H9 (cell line): ENCODE results near the gene FAM241A. TPM values are rescaled to one million over a fixed set of nuclear protein-coding genes. Genes with fewer than 3 reads are reported as not detected.

ENCODE experiments used
- DNase-seq: peaks from one replicate; pipeline ENCODE4 v3.0.0-alpha.2; 2017
- H2AFZ ChIP-seq: one replicate; pipeline ENCODE4 v1.6.1; 2013; ENCODE audit warnings: mild to moderate bottlenecking, low read length, control low read depth, moderate library complexity
- H2AK5ac ChIP-seq: 2 replicates; pipeline ENCODE4 v1.6.1; 2013; ENCODE audit warnings: low read length, control low read depth, mixed read lengths; ENCODE audit not compliant: insufficient read length
- H2BK120ac ChIP-seq: one replicate; pipeline ENCODE4 v1.6.1; 2013; ENCODE audit warnings: low read depth, mild to moderate bottlenecking, low read length, control low read depth, inconsistent platforms; ENCODE audit not compliant: poor library complexity, severe bottlenecking
- H2BK12ac ChIP-seq: 2 replicates; pipeline ENCODE4 v1.6.1; 2013; ENCODE audit warnings: low read length, control low read depth, mixed read lengths, low read depth; ENCODE audit not compliant: insufficient read length
- H2BK15ac ChIP-seq: 2 replicates; pipeline ENCODE4 v1.6.1; 2013; ENCODE audit warnings: low read depth, low read length, control low read depth
- H2BK20ac ChIP-seq: one replicate; pipeline ENCODE4 v1.6.1; 2013; ENCODE audit warnings: low read depth, mild to moderate bottlenecking, low read length, control low read depth, inconsistent platforms; ENCODE audit not compliant: poor library complexity, severe bottlenecking
- H2BK5ac ChIP-seq: 2 replicates; pipeline ENCODE4 v1.6.1; 2013; ENCODE audit warnings: low read length, control low read depth, mixed read lengths; ENCODE audit not compliant: insufficient read length
- H3K14ac ChIP-seq: 2 replicates; pipeline ENCODE4 v1.6.1; 2013; ENCODE audit warnings: low read length, control low read depth; ENCODE audit not compliant: insufficient read depth
- H3K18ac ChIP-seq: 2 replicates; pipeline ENCODE4 v1.6.1; 2013; ENCODE audit warnings: low read depth, mild to moderate bottlenecking, mixed read lengths, low read length, control low read depth; ENCODE audit not compliant: insufficient read length
- H3K23ac ChIP-seq: 2 replicates; pipeline ENCODE4 v1.6.1; 2013; ENCODE audit warnings: low read length, control low read depth, mixed read lengths, low read depth; ENCODE audit not compliant: insufficient read length
- H3K23me2 ChIP-seq: 2 replicates; pipeline ENCODE4 v1.6.1; 2013; ENCODE audit warnings: low read depth, mild to moderate bottlenecking, mixed read lengths, low read length, control low read depth; ENCODE audit not compliant: insufficient read length, poor library complexity, severe bottlenecking
- H3K27ac ChIP-seq: 2 replicates; pipeline ENCODE4 v1.5.1; 2013; ENCODE audit warnings: low read length, control low read depth, mixed read lengths, low read depth; ENCODE audit not compliant: insufficient read length
- H3K27me3 ChIP-seq: 2 replicates; pipeline ENCODE4 v1.6.1; 2013; ENCODE audit warnings: low read length, control low read depth, inconsistent platforms; ENCODE audit not compliant: insufficient read depth
- H3K4ac ChIP-seq: 2 replicates; pipeline ENCODE4 v1.6.1; 2013; ENCODE audit warnings: low read depth, mild to moderate bottlenecking, control low read depth, inconsistent platforms, low read length, moderate library complexity
- H3K4me1 ChIP-seq: 2 replicates; pipeline ENCODE4 v1.6.1; 2013; ENCODE audit warnings: low read length, control low read depth, inconsistent platforms; ENCODE audit not compliant: insufficient read depth
- H3K4me2 ChIP-seq: 2 replicates; pipeline ENCODE4 v1.6.1; 2013; ENCODE audit warnings: low read length, control low read depth, mixed read lengths; ENCODE audit not compliant: insufficient read length, insufficient read depth
- H3K56ac ChIP-seq: 2 replicates; pipeline ENCODE4 v1.6.1; 2013; ENCODE audit warnings: low read depth, mild to moderate bottlenecking, mixed read lengths, low read length, control low read depth; ENCODE audit not compliant: insufficient read length
- H3K79me1 ChIP-seq: 2 replicates; pipeline ENCODE4 v1.6.1; 2013; ENCODE audit warnings: low read depth, mild to moderate bottlenecking, moderate library complexity, low read length, control low read depth, inconsistent platforms; ENCODE audit not compliant: insufficient read depth, poor library complexity, severe bottlenecking
- H3K79me2 ChIP-seq: 2 replicates; pipeline ENCODE4 v1.6.1; 2013; ENCODE audit warnings: low read length, control low read depth, inconsistent platforms; ENCODE audit not compliant: insufficient read depth
- H3K9ac ChIP-seq: 2 replicates; pipeline ENCODE4 v1.6.1; 2013; ENCODE audit warnings: low read length, control low read depth, mixed read lengths; ENCODE audit not compliant: insufficient read length; ENCODE audit errors: extremely low read depth
- H3K9me3 ChIP-seq: one replicate; pipeline ENCODE4 v1.6.1; 2013; ENCODE audit warnings: low read depth, low read length, inconsistent platforms; ENCODE audit not compliant: control insufficient read depth
- H3T11ph ChIP-seq: one replicate; pipeline ENCODE4 v1.6.1; 2013; ENCODE audit warnings: mild to moderate bottlenecking, low read length, control low read depth, inconsistent platforms
- H4K20me1 ChIP-seq: one replicate; pipeline ENCODE4 v1.6.1; 2013; ENCODE audit not compliant: control insufficient read depth, insufficient read length, insufficient read depth
- H4K5ac ChIP-seq: 2 replicates; pipeline ENCODE4 v1.6.1; 2013; ENCODE audit warnings: low read depth, mild to moderate bottlenecking, mixed read lengths, low read length, control low read depth; ENCODE audit not compliant: insufficient read length
- H4K8ac ChIP-seq: replicated peaks from 2 replicates; pipeline ENCODE4 v1.6.1; 2013; ENCODE audit warnings: low read length, control low read depth, mixed read lengths, low read depth; ENCODE audit not compliant: insufficient read length
- H4K91ac ChIP-seq: 2 replicates; pipeline ENCODE4 v1.6.1; 2013; ENCODE audit warnings: low read depth, mild to moderate bottlenecking, moderate library complexity, mixed read lengths, low read length, control low read depth; ENCODE audit not compliant: insufficient read length
- H3K27ac Mint-ChIP-seq, 3 experiments: 2 replicates in 2 of 3; 3 replicates in 1 of 3; pipeline ENCODE4 v1.8.0; 2020 to 2021; ENCODE audit warnings: mixed read lengths in 3 of 3, mild to moderate bottlenecking in 1 of 3, moderate library complexity in 1 of 3
- H3K27me3 Mint-ChIP-seq: 2 replicates; pipeline ENCODE4 v1.8.0; 2021; ENCODE audit warnings: low read depth, mild to moderate bottlenecking, moderate library complexity, mixed read lengths
- H3K36me3 Mint-ChIP-seq, 3 experiments: 2 replicates in 2 of 3; 3 replicates in 1 of 3; pipeline ENCODE4 v1.8.0; 2020 to 2021; ENCODE audit warnings: low read depth in 3 of 3, mixed read lengths in 3 of 3; ENCODE audit not compliant: insufficient read depth in 1 of 3
- H3K4me1 Mint-ChIP-seq, 2 experiments: 2 replicates each; pipeline ENCODE4 v1.8.0; 2020; ENCODE audit warnings: mixed read lengths in 2 of 2
- H3K4me3 Mint-ChIP-seq, 2 experiments: 2 replicates in 1 of 2; 3 replicates in 1 of 2; pipeline ENCODE4 v1.8.0; 2020 to 2021; ENCODE audit warnings: mild to moderate bottlenecking in 2 of 2, mixed read lengths in 2 of 2, moderate library complexity in 1 of 2
- H3K9me3 Mint-ChIP-seq, 2 experiments: 2 replicates in 1 of 2; 3 replicates in 1 of 2; pipeline ENCODE4 v1.8.0; 2020; ENCODE audit warnings: mild to moderate bottlenecking in 2 of 2, mixed read lengths in 2 of 2, moderate library complexity in 1 of 2
- CTCF ChIP-seq: fragments of 200-600 bp; sonication (generic); conservative IDR thresholded peaks from 3 replicates; pipeline ENCODE4 v1.8.0; 2021; ENCODE audit warnings: antibody characterized with exemption, mild to moderate bottlenecking
- WGBS: extraction: QIAGEN DNeasy Blood & Tissue Kit; methylation state at CpG from one replicate; pipeline ENCODE4 v1.1.7; 2013; ENCODE audit warnings: missing lambda C conversion rate, low lambda C conversion rate, mixed read lengths; ENCODE audit not compliant: insufficient read length; ENCODE audit errors: extremely low coverage; 5-methylcytosine and 5-hydroxymethylcytosine counted together
- total RNA-seq: library from RNA; stranded (reverse); gene quantifications from 2 replicates; pipeline ENCODE4 v1.2.1, GENCODE V29; 2021

FAM241A gene
- total RNA-seq, 1 experiment from 2014 or later: 0.13 TPM

- WGBS: no CpG with 5 or more reads among the region's 1 CpG
Observed at GRCh38 chr4:112210777-112211176, 65.5 kb downstream of the FAM241A start.

More at GRCh38 chr4:112210777-112211176, 65.5 kb downstream of the FAM241A start:
- H4K20me1 ChIP-seq: no peaks in the 10 kb centered on the region
- no peaks in the 10 kb centered on the region for H3K27me3 ChIP-seq
- no peaks in the 10 kb centered on the region for H3K23me2 ChIP-seq
- no peak overlapping the region for H2AK5ac ChIP-seq
- no peaks in the 10 kb centered on the region for H3K79me1 ChIP-seq
- no peaks in the 10 kb centered on the region for H3K4me1 ChIP-seq
- Mint-ChIP-seq H3K27ac (no peak overlapping the region), H3K4me1 (no peaks in the 10 kb centered on the region), H3K4me3 (no peak overlapping the region), H3K9me3 (peaks cover 2 to 11% of the 10 kb centered on the region in 2 experiments; a peak in 3 of 5 replicates), H3K36me3 (peaks cover 0 to 6% (median 0%) of the 10 kb centered on the region in 3 experiments; a peak in 2 of 7 replicates), H3K27me3 (peaks cover 2% of the 10 kb centered on the region; the same call in 1 of the 2 replicates)
- no peak overlapping the region for H4K91ac ChIP-seq
- H3K9ac ChIP-seq: no peak overlapping the region
- H4K8ac ChIP-seq: no peak overlapping the region
- H3K27ac ChIP-seq: no peak overlapping the region
- H2BK20ac ChIP-seq: no peak overlapping the region
- no peak overlapping the region for H3K18ac ChIP-seq
- H3K56ac ChIP-seq: no peak overlapping the region
- H2BK5ac ChIP-seq: no peak overlapping the region
- no peak overlapping the region for H3K4me2 ChIP-seq
- no peak overlapping the region for H2BK12ac ChIP-seq
- DNase-seq: no peak
- H3K9me3 ChIP-seq: peaks cover 4% of the 10 kb centered on the region
- no peak overlapping the region for H4K5ac ChIP-seq
- TF ChIP-seq CTCF: no peak
- no peak overlapping the region for H2BK15ac ChIP-seq
- H3T11ph ChIP-seq: no peak overlapping the region
- H3K79me2 ChIP-seq: no peaks in the 10 kb centered on the region
- H3K14ac ChIP-seq: no peak overlapping the region
- H2BK120ac ChIP-seq: no peak overlapping the region
- no peak overlapping the region for H3K4ac ChIP-seq
- H3K23ac ChIP-seq: no peak overlapping the region
- H2AFZ ChIP-seq: no peak overlapping the region
